Hepatocyte (in vitro differentiated cells): Measurements from ENCODE around the gene POLG2.

Experiments used
- EZH2 ChIP-seq: fragments of 200-600 bp; sonication (generic); IDR thresholded peaks from 2 replicates; pipeline ENCODE4 v1.6.1; 2016; ENCODE audit warnings: antibody characterized with exemption, mild to moderate bottlenecking, borderline replicate concordance
- TF ChIP-seq, protein P1 (sequence below): fragments of 200-600 bp; sonication (generic); IDR thresholded peaks from 2 replicates; pipeline ENCODE4 v1.5.1; 2016; ENCODE audit warnings: antibody characterized with exemption, mild to moderate bottlenecking; ENCODE audit not compliant: poor library complexity

DNA sequence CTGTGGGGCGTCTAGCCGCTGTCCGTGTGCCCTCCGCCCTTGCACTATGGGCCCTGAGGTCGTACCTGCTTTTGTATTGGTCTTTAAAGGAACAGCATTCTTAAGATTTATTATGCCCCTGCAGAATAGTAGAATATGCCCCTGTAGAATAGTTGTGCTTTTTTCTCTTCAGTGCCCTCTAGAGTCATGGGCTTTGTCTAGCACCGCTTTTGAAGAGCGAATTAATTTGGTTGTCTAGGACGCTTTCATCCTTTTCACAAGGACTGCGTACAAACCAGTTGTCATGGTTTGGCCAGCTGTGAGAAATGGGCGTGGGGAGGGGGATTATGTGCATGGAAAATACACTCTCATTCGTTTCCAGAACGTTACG lies 10.5 kb upstream of the POLG2 start:
- TF ChIP-seq, protein P1, sequence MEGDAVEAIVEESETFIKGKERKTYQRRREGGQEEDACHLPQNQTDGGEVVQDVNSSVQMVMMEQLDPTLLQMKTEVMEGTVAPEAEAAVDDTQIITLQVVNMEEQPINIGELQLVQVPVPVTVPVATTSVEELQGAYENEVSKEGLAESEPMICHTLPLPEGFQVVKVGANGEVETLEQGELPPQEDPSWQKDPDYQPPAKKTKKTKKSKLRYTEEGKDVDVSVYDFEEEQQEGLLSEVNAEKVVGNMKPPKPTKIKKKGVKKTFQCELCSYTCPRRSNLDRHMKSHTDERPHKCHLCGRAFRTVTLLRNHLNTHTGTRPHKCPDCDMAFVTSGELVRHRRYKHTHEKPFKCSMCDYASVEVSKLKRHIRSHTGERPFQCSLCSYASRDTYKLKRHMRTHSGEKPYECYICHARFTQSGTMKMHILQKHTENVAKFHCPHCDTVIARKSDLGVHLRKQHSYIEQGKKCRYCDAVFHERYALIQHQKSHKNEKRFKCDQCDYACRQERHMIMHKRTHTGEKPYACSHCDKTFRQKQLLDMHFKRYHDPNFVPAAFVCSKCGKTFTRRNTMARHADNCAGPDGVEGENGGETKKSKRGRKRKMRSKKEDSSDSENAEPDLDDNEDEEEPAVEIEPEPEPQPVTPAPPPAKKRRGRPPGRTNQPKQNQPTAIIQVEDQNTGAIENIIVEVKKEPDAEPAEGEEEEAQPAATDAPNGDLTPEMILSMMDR: peak; percentile 52
- TF ChIP-seq EZH2: no peak
